Stimulated activated CD4-positive, alpha-beta T cell treated with anti-CD3 and anti-CD28 coated beads, Interleukin-1b, Interleukin-23, amount 100 ng/mL, for 1 hour (primary cell): Measurements from ENCODE around the gene CD37.
"Not testable (repeated sequence)": the region's sequence is repeated elsewhere in the genome, so short reads cannot be mapped to it uniquely, and the experiment has no call there.

ENCODE experiments used
- DNase-seq, 2 donors: peaks; one replicate each; pipeline ENCODE4 v3.0.0-alpha.2; 2020; ENCODE audit warnings: low read depth in 2 of 2

The CD37 gene, protein sequence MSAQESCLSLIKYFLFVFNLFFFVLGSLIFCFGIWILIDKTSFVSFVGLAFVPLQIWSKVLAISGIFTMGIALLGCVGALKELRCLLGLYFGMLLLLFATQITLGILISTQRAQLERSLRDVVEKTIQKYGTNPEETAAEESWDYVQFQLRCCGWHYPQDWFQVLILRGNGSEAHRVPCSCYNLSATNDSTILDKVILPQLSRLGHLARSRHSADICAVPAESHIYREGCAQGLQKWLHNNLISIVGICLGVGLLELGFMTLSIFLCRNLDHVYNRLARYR

DNA sequence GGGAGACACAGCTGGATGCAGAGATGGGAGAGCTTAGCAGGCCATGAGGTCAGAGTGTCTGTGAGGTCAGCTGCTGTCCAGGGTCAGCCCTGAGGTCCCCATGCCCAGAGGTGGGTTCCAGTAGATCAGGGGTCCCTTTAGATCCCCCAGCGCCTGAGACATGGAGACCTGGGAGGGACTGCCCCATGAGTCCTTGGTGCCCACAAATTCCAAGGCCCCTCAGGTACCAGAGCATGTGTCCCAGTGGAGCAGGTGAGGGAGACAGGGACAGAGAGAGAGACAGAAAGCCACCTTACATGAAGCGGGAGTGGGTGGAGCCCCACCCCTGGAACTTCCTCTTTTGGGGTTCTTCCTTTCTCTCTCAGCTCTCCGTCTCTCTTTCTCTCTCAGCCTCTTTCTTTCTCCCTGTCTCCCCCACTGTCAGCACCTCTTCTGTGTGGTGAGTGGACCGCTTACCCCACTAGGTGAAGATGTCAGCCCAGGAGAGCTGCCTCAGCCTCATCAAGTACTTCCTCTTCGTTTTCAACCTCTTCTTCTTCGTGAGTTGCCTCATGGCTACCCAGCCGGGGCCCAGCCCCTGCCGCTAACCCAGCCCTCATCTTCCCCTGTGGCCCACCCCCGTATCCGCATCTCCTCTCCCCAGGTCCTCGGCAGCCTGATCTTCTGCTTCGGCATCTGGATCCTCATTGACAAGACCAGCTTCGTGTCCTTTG lies at the start of gene CD37:
CD37 (plus strand) TSS at position 336 of the 713 bp plus-strand sequence; CDS start at position 471, 135 bp downstream.
- peak in 1 of 2 donors; percentile 18 for DNase-seq

DNA sequence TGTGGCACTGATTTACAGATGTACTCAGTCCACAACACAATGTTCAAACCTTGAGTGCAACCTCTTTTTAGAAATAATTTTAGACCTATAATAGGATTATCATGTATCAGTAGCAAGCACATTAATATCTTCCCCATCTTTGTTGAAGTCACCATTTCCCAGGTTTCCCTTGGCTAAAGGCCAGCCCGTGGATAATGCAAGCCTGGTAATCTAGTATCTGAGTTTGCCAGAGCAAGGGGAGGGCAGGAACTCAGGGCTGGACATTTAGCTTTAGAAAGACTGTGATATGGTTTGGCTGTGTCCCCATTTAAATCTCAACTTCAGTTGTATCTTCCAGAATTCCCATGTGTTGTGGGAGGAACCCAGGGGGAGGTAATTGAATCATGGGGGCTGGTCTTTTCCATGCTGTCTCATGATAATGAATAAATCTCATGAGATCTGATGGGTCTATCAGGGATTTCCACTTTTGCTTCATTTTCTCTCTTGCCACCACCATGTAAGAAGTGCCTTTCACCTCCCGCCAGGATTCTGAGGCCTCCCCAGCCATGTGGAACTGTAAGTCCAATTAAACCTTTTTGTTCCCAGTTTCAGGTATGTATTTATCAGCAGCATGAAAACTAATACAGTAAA lies 48.0 kb upstream of the CD37 start:
- no peak for DNase-seq

DNA sequence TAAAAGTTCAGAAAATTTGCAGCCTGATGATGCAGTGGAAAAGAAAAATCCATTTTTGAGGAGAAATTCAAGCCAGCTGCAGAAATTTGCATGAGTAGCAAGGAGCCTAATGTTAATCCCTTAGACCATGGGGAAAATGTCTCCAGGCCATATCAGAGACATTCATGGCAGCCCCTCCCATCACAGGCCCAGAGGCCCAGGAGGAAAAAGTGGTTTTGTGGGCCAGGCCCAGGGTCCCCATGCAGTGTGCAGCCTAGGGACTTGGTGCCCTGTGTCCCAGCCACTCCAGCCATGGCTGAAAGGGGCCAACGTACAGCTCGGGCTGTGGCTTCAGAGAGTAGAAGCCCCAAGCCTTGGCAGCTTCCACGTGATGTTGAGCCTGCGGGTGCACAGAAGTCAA lies 47.0 kb upstream of the CD37 start:
- not testable (repeated sequence) for DNase-seq

DNA sequence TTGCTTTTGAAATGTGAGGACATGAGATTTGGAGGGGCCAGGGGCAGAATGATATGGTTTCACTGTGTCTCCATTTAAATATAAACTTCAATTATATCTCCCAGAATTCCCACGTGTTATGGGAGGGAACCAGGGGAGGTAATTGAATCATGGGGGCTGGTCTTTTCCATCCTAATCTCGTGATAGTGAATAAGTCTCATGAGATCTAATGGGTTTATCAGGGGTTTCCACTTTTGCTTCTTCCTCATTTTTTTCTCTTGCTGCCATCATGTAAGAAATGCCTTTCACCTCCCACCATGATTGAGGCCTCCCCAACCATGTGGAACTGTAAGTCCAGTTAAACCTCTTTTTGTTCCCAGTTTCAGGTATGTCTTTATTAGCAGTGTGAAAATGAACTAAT lies 45.9 kb upstream of the CD37 start:
- DNase-seq, result not testable (repeated sequence)

DNA sequence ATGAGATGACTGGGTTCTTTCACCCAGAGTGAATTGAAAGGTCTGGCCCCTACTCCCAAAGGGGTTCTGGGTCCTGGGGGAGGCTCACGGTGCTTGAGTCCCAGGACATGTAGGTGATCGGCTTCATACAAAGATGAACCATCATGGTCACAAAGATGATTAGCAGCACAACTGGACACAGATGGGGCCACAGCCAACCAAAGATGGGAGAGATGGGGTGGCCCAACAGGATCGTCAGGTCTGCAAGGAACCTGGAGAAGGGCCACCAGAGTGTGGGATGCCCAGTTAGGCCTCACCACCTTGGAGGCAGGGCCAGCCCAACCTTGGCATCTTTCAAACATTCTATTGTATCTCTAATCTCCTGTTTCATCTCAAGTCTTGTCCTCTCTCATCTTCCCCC lies 44.7 kb upstream of the CD37 start:
- DNase-seq, result no peak

DNA sequence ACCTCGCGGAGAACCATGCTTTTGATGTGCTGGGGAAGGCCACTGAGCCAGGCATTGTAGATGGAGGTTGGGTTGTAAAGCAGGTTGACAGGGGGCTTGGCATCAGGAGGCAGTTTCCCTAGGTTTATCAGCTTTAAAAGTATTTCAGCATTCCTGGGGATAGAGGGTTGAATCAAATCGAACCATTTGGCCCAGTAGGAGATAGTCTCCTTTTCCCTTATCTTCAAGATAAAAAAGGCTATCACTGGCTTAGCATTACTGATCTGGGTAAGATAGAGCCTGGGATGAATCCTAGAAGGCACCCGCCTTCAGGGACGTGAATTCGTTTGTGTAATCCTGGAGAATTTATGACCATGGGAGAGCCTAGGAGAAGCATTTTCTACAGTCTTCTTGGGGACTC lies 40.8 kb upstream of the CD37 start:
- no peak for DNase-seq

DNA sequence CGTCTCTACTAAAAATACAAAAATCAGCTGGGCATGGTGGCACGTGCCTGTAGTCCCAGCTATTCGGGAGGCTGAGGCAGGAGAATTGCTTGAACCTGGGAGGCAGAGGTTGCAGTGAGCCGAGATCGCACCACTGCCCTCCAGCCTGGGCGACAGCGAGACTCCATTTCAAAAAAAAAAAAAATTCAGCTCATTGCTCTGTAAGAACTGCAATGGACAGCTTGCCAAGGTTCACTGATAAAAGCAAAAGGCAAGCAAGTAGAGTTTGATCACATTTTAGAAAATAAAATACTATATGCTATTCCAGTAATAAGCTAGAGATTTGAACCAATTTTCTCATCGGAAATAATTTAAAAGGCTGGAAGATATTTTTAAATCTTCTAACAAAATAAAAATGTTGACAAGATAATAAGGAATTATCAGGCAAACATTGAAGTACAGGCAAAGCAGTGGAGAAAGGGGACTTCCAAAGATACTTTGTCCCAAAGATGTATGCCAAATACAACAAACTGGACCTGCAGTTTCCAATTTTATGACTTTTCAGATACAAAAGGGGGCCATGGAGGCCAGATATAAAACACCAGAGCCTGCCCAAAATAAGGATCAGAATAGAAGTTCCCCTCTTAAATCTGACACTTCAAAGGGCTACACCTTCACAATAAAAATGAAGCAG lies 39.9 kb upstream of the CD37 start:
- DNase-seq, result no peak

DNA sequence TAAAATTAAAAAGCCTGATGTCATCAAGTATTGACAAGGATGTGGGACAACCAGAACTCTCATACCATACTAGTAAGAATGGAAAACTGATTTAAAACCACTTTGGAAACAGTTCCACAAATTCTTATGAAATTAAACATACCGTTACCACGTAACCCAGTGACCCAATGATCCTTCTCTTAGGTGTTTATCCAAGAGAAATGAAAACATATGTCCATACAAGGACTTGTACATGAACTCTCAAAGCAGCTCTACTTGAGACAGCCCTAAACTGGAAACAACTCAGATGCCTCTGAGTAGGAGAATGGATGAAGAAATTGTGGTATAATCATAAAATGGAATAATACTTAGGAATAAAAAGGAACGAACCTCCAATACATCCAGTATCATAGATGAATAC lies 37.8 kb upstream of the CD37 start:
- DNase-seq, result no peak

DNA sequence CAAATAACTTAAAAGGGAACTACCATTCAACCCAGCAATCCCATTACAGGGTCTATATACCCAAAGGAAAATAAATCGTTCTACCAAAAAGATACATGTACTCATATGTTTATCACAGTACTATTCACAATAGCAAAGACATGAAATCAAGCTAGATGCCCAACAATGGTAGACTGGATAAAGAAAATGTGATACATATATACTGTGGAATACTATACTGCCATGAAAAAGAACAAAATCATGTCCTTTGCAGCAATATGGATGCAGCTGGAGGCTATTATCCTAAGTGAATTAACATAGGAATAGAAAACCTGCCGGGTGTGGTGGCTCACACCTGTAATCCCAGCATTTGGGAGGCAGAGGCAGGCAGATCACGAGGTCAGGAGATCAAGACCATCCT lies 36.6 kb upstream of the CD37 start:
- DNase-seq, result not testable (repeated sequence)

DNA sequence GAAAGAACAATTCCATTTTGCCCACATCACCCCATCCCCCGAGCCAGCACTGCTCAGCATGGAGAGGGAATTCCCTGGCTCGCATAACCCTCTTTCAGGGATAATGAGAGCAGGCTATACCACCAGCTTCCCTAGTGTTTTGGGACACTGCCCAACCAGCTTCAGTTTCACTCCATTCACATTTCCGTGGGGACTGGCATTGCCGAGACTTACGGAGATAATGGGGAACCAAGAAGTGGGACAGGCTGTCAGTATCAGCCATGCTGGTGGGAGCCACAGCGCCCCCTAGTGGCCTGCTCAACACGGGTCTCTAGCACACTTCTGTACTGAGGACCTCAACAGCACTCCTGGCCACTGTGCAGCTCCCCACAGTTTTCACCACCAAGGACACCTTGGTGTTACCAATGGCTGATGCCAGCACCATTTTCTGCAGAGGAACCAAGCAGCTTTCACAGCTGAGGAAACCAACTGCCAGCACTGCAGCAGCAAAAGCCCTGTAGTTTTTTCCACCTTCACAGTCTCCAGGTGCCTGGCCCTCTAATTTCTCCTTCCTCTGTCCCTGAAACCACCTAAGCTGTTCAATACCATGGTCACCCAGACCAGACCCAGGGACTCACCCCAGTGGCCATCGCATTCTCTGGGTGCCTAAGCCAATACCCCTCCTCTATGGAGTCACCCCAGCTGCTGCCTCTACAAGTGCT lies 33.9 kb upstream of the CD37 start:
- peak; percentile 55 to 72 for DNase-seq

DNA sequence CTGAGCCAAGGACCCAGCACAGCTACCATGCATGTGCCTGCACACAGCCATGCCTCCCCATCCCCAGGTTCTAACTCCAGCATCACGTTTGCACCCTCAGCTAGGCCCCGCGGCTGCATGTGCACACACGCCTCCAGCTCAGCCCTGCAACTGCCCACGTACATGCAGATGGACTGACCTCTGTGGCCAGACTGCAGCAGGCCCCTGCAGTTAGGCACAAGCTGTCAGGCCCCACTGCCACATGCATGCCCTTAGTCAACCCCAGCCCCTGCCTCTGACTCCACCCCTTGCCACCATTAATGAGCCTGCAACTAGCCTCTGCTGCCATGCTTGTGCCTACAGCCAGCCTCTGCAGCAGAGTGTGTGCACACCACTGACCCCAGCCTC lies 33.3 kb upstream of the CD37 start:
- no peak for DNase-seq

DNA sequence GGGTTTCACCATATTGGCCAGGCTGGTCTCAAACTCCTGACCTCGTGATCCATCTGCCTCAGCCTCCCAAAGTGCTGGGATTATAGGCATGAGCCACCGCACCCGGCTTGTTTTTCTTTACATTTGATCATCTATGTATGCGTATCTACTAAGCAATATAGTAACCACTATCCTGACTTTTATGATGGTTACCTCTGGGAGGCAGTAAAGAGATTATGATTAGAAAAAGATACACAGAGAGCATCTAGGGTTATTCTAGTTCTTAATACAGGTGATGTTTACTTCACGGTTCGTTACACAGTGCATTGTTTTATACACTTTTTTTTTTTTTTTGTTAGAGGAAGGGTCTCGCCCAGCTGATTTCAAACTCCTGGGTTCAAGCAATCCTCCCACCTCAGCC lies 28.5 kb upstream of the CD37 start:
- not testable (repeated sequence) for DNase-seq

DNA sequence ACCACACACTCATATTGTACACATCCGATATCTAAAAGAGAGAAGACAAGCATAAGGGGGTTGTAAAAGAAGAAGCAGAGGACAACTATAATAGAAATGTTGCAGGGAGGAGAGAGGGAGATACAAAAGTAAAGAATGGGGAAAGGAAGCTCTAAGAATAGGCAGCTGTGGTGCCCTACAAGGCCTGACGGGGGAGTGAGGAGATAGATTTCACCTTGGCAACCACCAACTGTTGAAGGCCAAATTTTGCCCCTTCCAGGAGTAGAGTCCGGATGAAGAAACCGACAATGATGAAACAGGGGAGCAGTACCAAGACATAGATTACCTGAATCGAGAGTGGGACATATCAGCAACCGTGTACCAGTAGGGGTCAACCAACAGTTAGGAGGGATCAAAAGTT lies 26.1 kb upstream of the CD37 start:
- no peak for DNase-seq

DNA sequence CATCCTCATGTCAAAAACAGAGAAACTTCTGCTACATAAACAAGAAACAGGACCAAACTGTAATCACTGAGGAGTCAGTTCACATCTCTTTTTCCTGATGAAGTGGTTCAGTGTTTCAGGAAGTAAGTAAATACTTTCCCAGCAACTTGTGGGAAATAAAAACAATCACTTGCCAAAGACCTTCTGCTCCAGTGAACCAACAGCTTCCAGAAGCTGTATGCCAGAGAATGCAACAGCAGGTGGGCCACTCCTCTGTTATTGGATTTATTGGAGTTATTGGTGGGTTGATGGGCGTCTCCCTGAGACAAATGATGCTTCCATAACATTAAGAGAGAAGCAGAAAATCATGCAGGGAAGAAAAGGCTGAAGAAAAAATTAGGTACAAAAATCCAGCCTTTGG lies 20.1 kb upstream of the CD37 start:
- DNase-seq, result no peak

DNA sequence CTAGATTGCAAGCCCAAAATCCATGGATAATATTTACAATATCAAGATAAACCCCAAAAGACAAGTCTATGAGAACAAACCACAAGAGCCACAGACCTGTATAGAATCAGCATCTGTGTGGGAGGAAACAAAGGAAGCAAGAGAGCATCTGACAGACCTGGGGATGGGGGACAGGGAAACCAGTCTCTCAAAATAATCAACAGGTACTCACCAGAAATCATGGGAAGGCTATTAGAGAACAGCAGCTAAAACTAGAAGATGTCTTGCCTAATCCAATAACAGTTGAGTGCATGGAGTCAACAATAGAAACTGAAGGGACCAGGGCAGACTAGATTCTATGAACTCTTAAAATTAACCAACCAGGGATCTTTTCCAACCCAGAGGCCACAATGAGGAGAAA lies 18.9 kb upstream of the CD37 start:
- DNase-seq, result no peak

DNA sequence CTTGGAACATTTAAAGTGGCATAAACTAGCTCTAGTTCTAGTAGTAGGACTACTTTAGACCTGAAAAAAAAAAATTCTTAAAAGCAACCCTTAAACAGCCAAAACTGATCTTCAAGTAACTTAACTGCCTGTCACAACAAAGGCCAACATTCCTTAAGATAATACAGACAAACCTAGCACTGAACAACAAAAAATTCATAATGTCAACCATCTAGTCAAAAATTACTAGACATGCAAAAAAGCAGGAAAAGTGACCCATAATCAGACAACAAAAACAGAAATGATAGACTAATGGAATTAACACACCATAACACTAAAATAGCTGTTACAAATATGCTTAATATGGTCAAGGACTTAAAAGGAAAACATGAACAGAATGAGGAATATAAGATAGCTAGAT lies 16.9 kb upstream of the CD37 start:
- no peak for DNase-seq

DNA sequence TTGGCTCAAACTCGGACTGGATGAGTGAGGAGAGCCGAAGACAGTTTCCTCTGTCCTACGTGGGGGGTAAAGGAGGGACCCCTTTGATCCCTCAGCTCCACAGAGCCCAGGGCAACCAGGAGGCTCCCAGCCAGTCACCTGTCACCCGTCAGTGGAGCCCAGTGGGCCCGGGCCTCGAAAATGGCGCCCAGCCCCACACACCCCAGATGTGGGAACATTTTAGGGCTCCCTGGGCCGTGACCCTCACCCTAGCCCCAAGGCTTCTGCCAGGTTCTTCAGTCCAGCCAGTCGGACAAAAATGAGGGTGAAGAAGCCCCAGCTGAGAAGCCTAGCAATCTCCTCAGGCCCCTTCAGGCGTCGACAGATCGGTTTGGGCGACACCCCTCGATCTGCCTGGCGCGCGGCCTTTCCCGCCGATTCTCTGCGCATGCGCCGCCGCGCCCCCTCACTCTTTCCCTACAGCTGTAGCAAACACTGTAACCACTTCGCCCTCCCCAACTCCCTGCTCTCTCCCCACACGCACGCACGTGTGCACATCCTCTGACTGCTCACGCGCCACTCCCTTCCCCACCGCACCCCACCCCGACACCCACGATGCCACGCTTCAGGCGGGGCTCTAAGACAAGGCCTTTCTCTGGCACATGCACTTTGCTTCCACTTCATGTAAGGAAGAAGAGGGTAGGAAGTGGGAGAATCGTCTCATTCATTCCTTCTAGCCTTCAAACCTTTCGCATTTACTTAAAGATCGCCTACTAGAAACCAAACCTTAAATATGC lies 10.2 kb upstream of the CD37 start, which contains the start of gene SLC6A16:
SLC6A16 (minus strand) TSS at position 391 of the 776 bp plus-strand sequence. CDS start 13,844 bp downstream, outside the sequence.
- no peak for DNase-seq

DNA sequence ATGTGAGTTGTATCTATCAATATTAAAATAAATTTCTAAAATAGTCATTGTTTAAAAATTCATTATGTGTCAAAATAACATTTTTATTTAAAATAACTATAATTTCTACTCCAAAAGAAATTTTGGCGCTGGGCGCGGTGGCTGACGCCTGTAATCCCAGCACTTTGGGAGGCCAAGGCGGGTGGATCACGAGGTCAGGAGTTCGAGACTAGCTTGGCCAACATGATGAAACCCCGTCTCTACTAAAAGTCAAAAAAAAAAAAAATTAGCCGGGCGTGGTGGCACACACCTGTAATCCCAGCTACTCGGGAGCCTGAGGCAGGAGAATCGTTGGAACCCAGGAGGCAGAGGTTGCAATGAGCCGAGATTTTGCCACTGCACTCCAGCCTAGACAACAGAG lies 9.4 kb upstream of the CD37 start:
- DNase-seq, result not testable (repeated sequence)

DNA sequence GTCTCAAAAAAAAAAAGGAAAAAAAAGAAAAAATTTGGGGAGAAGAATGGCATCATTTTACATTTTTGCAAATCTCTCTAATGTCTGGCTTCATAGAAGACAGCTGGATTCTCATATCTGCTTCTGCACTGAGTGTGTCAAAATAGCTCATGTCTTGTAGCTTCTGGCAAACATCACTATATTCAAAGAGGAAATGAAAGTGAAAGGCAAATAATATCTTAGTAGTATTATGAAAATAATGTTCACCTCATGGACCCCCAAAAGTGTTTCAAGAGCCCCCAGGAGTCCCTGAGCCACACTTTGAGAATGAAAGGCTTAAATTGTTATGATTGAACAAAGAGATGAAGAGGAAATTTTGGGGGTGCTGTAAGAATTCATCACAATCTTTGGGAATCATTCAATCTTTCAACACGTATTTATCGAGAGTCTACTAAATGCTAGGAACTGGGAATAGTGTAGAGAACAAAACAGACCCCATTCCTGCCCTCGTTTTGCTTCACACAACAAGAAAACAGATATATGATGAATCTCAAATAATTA lies 9.0 kb upstream of the CD37 start:
- DNase-seq, result no peak

DNA sequence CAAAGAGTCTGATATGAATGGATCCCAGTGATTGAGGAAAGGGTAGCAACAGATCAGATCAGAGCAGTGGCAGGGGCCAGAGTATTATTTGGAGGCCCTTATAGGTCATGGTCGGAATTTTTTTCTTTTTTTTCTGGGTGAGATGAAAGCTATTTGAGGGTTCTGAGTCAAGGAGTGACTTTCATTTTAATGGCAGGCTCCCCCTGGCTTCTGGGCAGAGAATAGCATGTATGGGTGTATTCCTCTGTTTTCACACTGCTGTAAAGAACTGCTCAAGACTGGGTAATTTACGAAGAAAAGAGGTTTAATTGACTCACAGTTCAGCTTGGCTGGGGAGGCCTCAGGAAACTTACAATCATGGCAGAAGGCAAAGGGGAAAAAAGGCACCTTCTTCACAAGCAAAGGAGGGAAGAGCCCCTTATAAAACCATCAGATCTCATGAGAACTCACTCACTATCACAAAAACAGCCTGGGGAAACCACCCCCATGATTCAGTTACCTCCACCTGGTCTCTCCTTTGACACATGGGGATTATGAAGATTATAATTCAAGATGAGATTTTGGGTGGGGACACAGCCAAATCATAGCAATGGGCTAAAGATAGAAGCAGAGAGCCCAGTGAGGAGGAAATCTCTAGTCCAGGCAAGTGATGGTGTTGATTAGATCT lies 7.2 kb upstream of the CD37 start:
- peak in 1 of 2 donors; percentile 25 for DNase-seq
